MM.1S (cell line): ENCODE results near the gene GFRA1.

Experiments used
- EZH2 ChIP-seq: fragments of 300-600 bp; sonication (generic); optimal IDR thresholded peaks from 2 replicates; pipeline ENCODE3; 2017; ENCODE audit warnings: low read depth, mild to moderate bottlenecking, antibody characterized with exemption, low read length, mixed read lengths
- EZH2phosphoT487 ChIP-seq: fragments of 300-600 bp; sonication (generic); IDR thresholded peaks from 2 replicates; pipeline ENCODE4 v1.6.1; 2018; ENCODE audit warnings: antibody characterized with exemption, low read length
- TF ChIP-seq, protein P1 (sequence below): fragments of 300-600 bp; sonication (generic); IDR thresholded peaks from 2 replicates; pipeline ENCODE4 v1.5.1; 2016; ENCODE audit warnings: antibody characterized with exemption, low read length, mixed read lengths

DNA sequence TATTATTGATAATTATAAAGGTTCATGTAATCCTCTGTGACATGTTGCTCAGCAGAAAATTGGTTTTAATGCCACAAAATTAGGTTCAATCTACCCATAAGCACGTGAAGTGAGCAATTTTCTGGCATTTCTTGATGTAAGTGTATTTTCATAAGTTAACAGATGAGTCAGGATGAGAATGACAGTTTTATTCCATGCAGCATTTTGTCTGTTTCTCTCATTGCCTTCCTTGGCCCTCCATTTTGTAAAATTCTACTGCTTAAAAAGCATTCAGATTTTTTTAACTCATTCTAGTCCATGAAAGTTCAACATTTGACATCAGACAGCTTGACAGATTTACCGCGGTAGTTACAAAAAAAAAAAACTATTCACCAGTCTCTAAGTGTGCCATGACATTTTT is 4.0 kb upstream of the GFRA1 start:
- TF ChIP-seq, protein P1, sequence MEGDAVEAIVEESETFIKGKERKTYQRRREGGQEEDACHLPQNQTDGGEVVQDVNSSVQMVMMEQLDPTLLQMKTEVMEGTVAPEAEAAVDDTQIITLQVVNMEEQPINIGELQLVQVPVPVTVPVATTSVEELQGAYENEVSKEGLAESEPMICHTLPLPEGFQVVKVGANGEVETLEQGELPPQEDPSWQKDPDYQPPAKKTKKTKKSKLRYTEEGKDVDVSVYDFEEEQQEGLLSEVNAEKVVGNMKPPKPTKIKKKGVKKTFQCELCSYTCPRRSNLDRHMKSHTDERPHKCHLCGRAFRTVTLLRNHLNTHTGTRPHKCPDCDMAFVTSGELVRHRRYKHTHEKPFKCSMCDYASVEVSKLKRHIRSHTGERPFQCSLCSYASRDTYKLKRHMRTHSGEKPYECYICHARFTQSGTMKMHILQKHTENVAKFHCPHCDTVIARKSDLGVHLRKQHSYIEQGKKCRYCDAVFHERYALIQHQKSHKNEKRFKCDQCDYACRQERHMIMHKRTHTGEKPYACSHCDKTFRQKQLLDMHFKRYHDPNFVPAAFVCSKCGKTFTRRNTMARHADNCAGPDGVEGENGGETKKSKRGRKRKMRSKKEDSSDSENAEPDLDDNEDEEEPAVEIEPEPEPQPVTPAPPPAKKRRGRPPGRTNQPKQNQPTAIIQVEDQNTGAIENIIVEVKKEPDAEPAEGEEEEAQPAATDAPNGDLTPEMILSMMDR = no peak
- TF ChIP-seq EZH2 (no peak), EZH2phosphoT487 (no peak)
